ENCODE measurements around the gene CEACAM7. TPM values are rescaled to one million over a fixed set of nuclear protein-coding genes. Genes with fewer than 3 reads are reported as not detected.

CEACAM7 gene
- total RNA-seq = 100 to 1,000 TPM; 329 to 919 TPM

GRCh38 chr19:41688098-41688497 lies at the start of gene CEACAM7:
TSS of gene CEACAM7 (minus strand) at chr19:41688270. CDS start at chr19:41688165, 105 bp downstream.
- TF ChIP-seq, protein P1, sequence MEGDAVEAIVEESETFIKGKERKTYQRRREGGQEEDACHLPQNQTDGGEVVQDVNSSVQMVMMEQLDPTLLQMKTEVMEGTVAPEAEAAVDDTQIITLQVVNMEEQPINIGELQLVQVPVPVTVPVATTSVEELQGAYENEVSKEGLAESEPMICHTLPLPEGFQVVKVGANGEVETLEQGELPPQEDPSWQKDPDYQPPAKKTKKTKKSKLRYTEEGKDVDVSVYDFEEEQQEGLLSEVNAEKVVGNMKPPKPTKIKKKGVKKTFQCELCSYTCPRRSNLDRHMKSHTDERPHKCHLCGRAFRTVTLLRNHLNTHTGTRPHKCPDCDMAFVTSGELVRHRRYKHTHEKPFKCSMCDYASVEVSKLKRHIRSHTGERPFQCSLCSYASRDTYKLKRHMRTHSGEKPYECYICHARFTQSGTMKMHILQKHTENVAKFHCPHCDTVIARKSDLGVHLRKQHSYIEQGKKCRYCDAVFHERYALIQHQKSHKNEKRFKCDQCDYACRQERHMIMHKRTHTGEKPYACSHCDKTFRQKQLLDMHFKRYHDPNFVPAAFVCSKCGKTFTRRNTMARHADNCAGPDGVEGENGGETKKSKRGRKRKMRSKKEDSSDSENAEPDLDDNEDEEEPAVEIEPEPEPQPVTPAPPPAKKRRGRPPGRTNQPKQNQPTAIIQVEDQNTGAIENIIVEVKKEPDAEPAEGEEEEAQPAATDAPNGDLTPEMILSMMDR (IDR thresholded peaks at IDR 0.05) = no peak
- Histone ChIP-seq H3K36me3 (no peaks in the 10 kb centered on the region), H3K9ac (ENCODE audit: low read depth in 2 of 2, low read length in 2 of 2) (peak within 1 kb of the TSS; percentile 16 to 72), H3K27ac (peak within 1 kb of the TSS; percentile 27), H3K27me3 (no peaks in the 10 kb centered on the region), H3K4me1 (no peaks in the 10 kb centered on the region), H3K4me3 (peak within 1 kb of the TSS; percentile 5), H3K9me3 (no peaks in the 10 kb centered on the region)
- intact Hi-C loops (cut with DNase I) = no loop called here
- peak; percentile 58 for DNase-seq

DNA sequence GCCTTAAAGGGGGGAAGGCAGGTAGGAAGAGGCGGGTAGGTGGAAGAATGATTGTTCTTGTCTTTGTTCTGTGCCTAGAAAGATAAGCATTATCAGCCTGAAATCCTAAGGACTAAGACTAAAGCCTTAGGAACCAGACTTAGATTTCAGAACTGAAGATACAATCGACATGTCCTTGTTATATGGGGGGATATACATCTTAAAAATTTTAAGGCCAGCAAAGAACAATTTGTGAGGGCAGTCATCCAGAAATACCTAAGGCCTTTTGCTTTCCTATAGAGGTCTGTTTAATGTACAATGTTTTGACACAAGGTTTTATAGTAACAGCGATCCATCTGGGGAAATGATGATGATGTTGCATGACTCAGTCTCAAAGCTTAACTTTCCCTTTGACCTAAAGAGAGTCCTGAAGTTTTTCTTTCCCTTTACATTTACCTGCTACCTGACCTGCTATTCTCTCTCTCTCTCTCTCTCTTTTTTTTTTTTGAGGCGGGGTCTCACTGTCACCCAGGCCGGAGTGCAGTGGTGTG lies 47.1 kb upstream of the CEACAM7 start:
- intact Hi-C loops (cut with DNase I) = no loop called here
- peaks cover 8% of the 10 kb centered on the region for H3K4me1 ChIP-seq

DNA sequence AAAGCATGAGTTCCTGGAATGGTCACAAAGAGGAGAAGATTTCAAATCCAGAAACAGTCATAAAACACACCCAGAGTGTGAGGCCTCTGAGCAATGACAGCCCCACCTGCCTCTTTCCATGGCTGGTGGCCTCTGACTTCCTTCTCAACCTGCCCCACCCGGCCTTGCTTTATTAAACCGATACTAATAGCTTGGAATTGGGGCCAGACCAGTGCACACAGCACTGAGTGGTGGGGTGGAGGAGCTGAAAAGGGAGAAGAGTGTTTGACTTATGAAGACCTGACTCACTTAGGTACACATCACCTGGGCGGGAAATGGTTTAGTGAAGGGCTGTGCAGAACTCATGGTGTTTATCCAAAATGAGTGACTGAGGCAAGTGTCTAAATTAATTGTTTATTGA lies 46.5 kb upstream of the CEACAM7 start:
- no peaks in the 10 kb centered on the region for H3K27me3 ChIP-seq
- H3K36me3 ChIP-seq = no peaks in the 10 kb centered on the region
- TF ChIP-seq, protein P1 (IDR thresholded peaks at IDR 0.05) = no peak
- peak; percentile 90 for DNase-seq
- intact Hi-C loops (cut with DNase I) = no loop called here
- H3K4me3 ChIP-seq = no peak overlapping the region
- H3K9me3 ChIP-seq = no peaks in the 10 kb centered on the region
- peak overlapping the region; percentile 86 for H3K27ac ChIP-seq
- peak overlapping the region; percentile 16 to 81 for H3K9ac ChIP-seq (ENCODE audit: low read depth in 2 of 2, low read length in 2 of 2)
- peaks cover 8% of the 10 kb centered on the region for H3K4me1 ChIP-seq

More for the DNA sequence above, 47.1 kb upstream of the CEACAM7 start:
- no peak overlapping the region for H3K4me3 ChIP-seq
- H3K27me3 ChIP-seq = no peaks in the 10 kb centered on the region
- TF ChIP-seq, protein P1 (IDR thresholded peaks at IDR 0.05) = no peak
- H3K36me3 ChIP-seq = no peaks in the 10 kb centered on the region
- no peaks in the 10 kb centered on the region for H3K9me3 ChIP-seq
- H3K27ac ChIP-seq = peak overlapping the region; percentile 86
- H3K9ac ChIP-seq (ENCODE audit: low read depth in 2 of 2, low read length in 2 of 2) = peak overlapping the region; percentile 16 to 81
- DNase-seq = no peak

GRCh38 chr19:41734156-41734555 lies 46.1 kb upstream of the CEACAM7 start:
- DNase-seq = no peak
- H3K4me3 ChIP-seq = no peak overlapping the region
- no peaks in the 10 kb centered on the region for H3K27me3 ChIP-seq
- peak overlapping the region; percentile 86 for H3K27ac ChIP-seq
- intact Hi-C loops (cut with DNase I) = no loop called here
- no peaks in the 10 kb centered on the region for H3K36me3 ChIP-seq
- peaks cover 4% of the 10 kb centered on the region for H3K4me1 ChIP-seq
- H3K9ac ChIP-seq (ENCODE audit: low read depth in 2 of 2, low read length in 2 of 2) = peak overlapping the region; percentile 26 to 60
- no peaks in the 10 kb centered on the region for H3K9me3 ChIP-seq
- TF ChIP-seq, protein P1 (IDR thresholded peaks at IDR 0.05) = no peak

DNA sequence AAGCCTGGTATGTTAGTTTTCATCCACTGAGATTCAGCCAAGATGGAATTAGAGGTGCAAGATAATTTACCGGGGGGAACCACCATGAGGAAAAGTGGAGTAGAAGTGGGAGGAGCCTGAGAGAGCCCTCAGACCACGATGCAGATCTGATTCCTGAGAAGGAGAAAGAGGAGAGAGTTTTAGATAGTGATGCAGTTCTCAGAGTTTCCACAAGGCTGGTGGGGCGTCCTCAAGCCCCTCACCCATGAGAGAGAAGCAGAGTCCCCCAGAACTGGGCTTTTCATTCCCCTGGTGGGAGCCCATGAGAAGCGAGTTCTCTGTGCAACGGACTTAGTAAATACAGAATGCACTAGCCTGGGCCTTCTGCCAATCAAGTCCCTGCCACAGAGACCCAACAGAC lies 38.4 kb upstream of the CEACAM7 start:
- H3K27me3 ChIP-seq = no peaks in the 10 kb centered on the region
- H3K4me1 ChIP-seq = no peaks in the 10 kb centered on the region
- H3K4me3 ChIP-seq = no peak overlapping the region
- TF ChIP-seq, protein P1 (IDR thresholded peaks at IDR 0.05) = no peak
- H3K9ac ChIP-seq (ENCODE audit: low read depth in 2 of 2, low read length in 2 of 2) = no peak overlapping the region
- no peaks in the 10 kb centered on the region for H3K9me3 ChIP-seq
- H3K36me3 ChIP-seq = no peaks in the 10 kb centered on the region
- H3K27ac ChIP-seq = peak overlapping the region; percentile 50
- DNase-seq = no peak
- intact Hi-C loops (cut with DNase I) = no loop called here
